Left colon (tissue), 2 donors: ENCODE data around the gene UBALD1. TPM values are rescaled to one million over a fixed set of nuclear protein-coding genes. Genes with fewer than 3 reads are reported as not detected.
"Not testable (repeated sequence)": the region's sequence is repeated elsewhere in the genome, so short reads cannot be mapped to it uniquely, and the experiment has no call there.

Experiments used
- ATAC-seq: fragments of 200-7000 bp; cut with Tn5 transposase; one replicate; pipeline ENCODE4 v1.9.1; 2020; ENCODE audit warnings: mild to moderate bottlenecking, moderate library complexity
- DNase-seq, 2 donors: peaks; one replicate each; pipeline ENCODE4 v3.0.0-alpha.2; 2020
- intact Hi-C, 2 donors: fragments of 100-400 bp; cut with DNase I in 1 of 2; cut with micrococcal nuclease in 1 of 2; formaldehyde crosslinking; loops; one replicate each; pipeline versions ENCODE4 v1.11.2 to v1.14.0; 2022; cut with DNase I, micrococcal nuclease
- total RNA-seq, 2 donors: library from RNA; stranded (reverse); fragmentation: NEBNext Ultra II Directional; extraction: Animal tissue kit (Norgen Biotek cat#: 25700); gene quantifications; one replicate each; pipeline ENCODE4 v1.2.1, GENCODE V29; 2021
- donor health status: DM: no; HTN: no; CAD: no.
- donor health status: DM: yes; HTN: yes; CAD: no.

Gene UBALD1
- total RNA-seq, 2 donors from 2014 or later, result 17.1 to 19.6 TPM

GRCh38 chr16:4574919-4575705 is 39.6 kb downstream of the UBALD1 start:
- intact Hi-C loops, result no loop called here
- DNase-seq, result no peak
- no peak for ATAC-seq

GRCh38 chr16:4573926-4574325 is 40.8 kb downstream of the UBALD1 start:
- DNase-seq, ATAC-seq, intact Hi-C loops: not testable (repeated sequence)

GRCh38 chr16:4572715-4573114 is 42.0 kb downstream of the UBALD1 start:
- DNase-seq, result no peak
- intact Hi-C loops, result no loop called here
- ATAC-seq, result no peak

GRCh38 chr16:4570688-4571321 is 43.9 kb downstream of the UBALD1 start:
- intact Hi-C loops, result no loop called here
- ATAC-seq, result no peak
- DNase-seq, result no peak

GRCh38 chr16:4570086-4570485 is 44.6 kb downstream of the UBALD1 start:
- DNase-seq (no peak), ATAC-seq (no peak)
- intact Hi-C loops, result no loop called here

- intact Hi-C loops, result no loop called here
- DNase-seq, result no peak
- no peak for ATAC-seq
These were observed 48.5 kb downstream of the UBALD1 start for GRCh38 chr16:4566144-4566543.

GRCh38 chr16:4564661-4565267 is 49.9 kb downstream of the UBALD1 start:
- intact Hi-C loops, result no loop called here
- DNase-seq (no peak), ATAC-seq (no peak)

GRCh38 chr16:4561596-4561995 is 53.1 kb downstream of the UBALD1 start:
- no peak for ATAC-seq
- intact Hi-C loops, result no loop called here
- DNase-seq, result no peak

Other genes starting within 250 kb of the UBALD1 start
- gene VASN, start 243.0 kb downstream of the UBALD1 start, total RNA-seq, result 1 to 10 TPM; 2.2 to 4.8 TPM
- 10 to 100 TPM; 43.9 to 48.0 TPM for gene CORO7, start 198.3 kb downstream of the UBALD1 start, total RNA-seq
- 10 to 100 TPM; 43.6 to 56.7 TPM for gene DNAJA3, start 189.0 kb downstream of the UBALD1 start, total RNA-seq
- gene NMRAL1, start 140.3 kb downstream of the UBALD1 start, total RNA-seq, result 10 to 100 TPM; 36.9 to 39.6 TPM
- 10 to 100 TPM; 61.2 to 65.2 TPM for gene HMOX2, start 138.5 kb downstream of the UBALD1 start, total RNA-seq
- 10 to 100 TPM; 17.1 to 26.8 TPM for gene CDIP1, start 76.1 kb downstream of the UBALD1 start, total RNA-seq
- gene C16orf96, start 58.5 kb downstream of the UBALD1 start, total RNA-seq, result under 1 TPM in 1 of 2 donors, not detected in 1; 0.11 TPM
- gene MGRN1, start 9.9 kb upstream of the UBALD1 start, total RNA-seq, result 10 to 100 TPM; 71.9 to 84.6 TPM
- gene NUDT16L1, start 78.7 kb upstream of the UBALD1 start, total RNA-seq, result 10 to 100 TPM; 43.0 to 43.8 TPM
- 10 to 100 TPM; 13.5 to 21.2 TPM for gene ANKS3, start 119.4 kb upstream of the UBALD1 start, total RNA-seq
- gene DNAAF8, start 119.6 kb upstream of the UBALD1 start, total RNA-seq, result under 1 TPM; 0.49 to 0.67 TPM
- 10 to 100 TPM; 12.4 to 13.7 TPM for gene ZNF500, start 152.3 kb upstream of the UBALD1 start, total RNA-seq
- gene SEPTIN12, start 173.5 kb upstream of the UBALD1 start, total RNA-seq, result under 1 TPM in 1 of 2 donors, not detected in 1; 0.75 TPM
- gene SMIM22, start 180.5 kb upstream of the UBALD1 start, total RNA-seq, result 100 to 1,000 TPM; 448 to 580 TPM
- 10 to 100 TPM; 21.2 to 26.1 TPM for gene ROGDI, start 187.7 kb upstream of the UBALD1 start, total RNA-seq
- 100 to 1,000 TPM; 106 to 114 TPM for gene GLYR1, start 232.4 kb upstream of the UBALD1 start, total RNA-seq
- 10 to 100 TPM; 34.8 to 43.5 TPM for gene UBN1, start 232.6 kb upstream of the UBALD1 start, total RNA-seq